ENCODE data around the gene LPIN3. TPM values are rescaled to one million over a fixed set of nuclear protein-coding genes. Genes with fewer than 3 reads are reported as not detected.
A peak's percentile ranks its signal among the peaks of the same experiment; 100 is the strongest.
"Not testable (repeated sequence)": the region's sequence is repeated elsewhere in the genome, so short reads cannot be mapped to it uniquely, and the experiment has no call there.

LPIN3 gene
- total and polyA plus RNA-seq, 12 donors: 1.8 to 49.7 (median 9.7) TPM

- H3K4me1 ChIP-seq (replicated peaks in 1 of 2): peaks cover 22 to 38% of the 10 kb centered on the region in 2 donors
- H3K4me3 ChIP-seq: no peak overlapping the region
- peak overlapping the region in 4 of 5 donors; percentile 7 to 80 (median 44) for H3K27ac ChIP-seq
- intact Hi-C loops (cut with DNase I): no loop called here
- peak in 2 of 7 donors; percentile 43 to 44 for DNase-seq
- no peaks in the 10 kb centered on the region for H3K9me3 ChIP-seq (replicated peaks in 1 of 3)
- H3K36me3 ChIP-seq (replicated peaks in 1 of 2): no peaks in the 10 kb centered on the region
- no peaks in the 10 kb centered on the region for H3K27me3 ChIP-seq
- TF ChIP-seq POLR2A (IDR thresholded peaks at IDR 0.05) (no peak), CTCF (IDR thresholded peaks at IDR 0.05) (no peak)
- WGBS, 4 donors: 20 to 37% (median 30%) methylated on average over 2 of the region's 2 CpGs
Measured at GRCh38 chr20:41309817-41310216, 30.8 kb upstream of the LPIN3 start.

GRCh38 chr20:41312009-41312408 lies 28.6 kb upstream of the LPIN3 start:
- 88 to 97% (median 94%) methylated on average over 6 of the region's 6 CpGs for WGBS, 4 donors
- H3K4me1 ChIP-seq (replicated peaks in 1 of 2): peaks cover 32 to 58% of the 10 kb centered on the region in 2 donors

GRCh38 chr20:41314386-41314785 lies 26.2 kb upstream of the LPIN3 start:
- no peak for DNase-seq
- intact Hi-C loops (cut with DNase I): no loop called here
- no peaks in the 10 kb centered on the region for H3K27me3 ChIP-seq
- no peaks in the 10 kb centered on the region for H3K9me3 ChIP-seq (replicated peaks in 1 of 3)
- TF ChIP-seq CTCF (IDR thresholded peaks at IDR 0.05) (no peak), POLR2A (IDR thresholded peaks at IDR 0.05) (no peak)
- no peaks in the 10 kb centered on the region for H3K36me3 ChIP-seq (replicated peaks in 1 of 2)
- peak overlapping the region in 3 of 5 donors; percentile 16 to 89 (median 85) for H3K27ac ChIP-seq
- H3K4me1 ChIP-seq (replicated peaks in 1 of 2): peaks cover 32 to 47% of the 10 kb centered on the region in 2 donors
- H3K4me3 ChIP-seq: peak overlapping the region in 1 of 4 donors; percentile 8
- 26 to 34% (median 28%) methylated on average over 2 of the region's 2 CpGs for WGBS, 4 donors

More at GRCh38 chr20:41312009-41312408, 28.6 kb upstream of the LPIN3 start:
- H3K27ac ChIP-seq; H3K9me3 ChIP-seq (replicated peaks in 1 of 3); DNase-seq; H3K4me3 ChIP-seq; H3K27me3 ChIP-seq; intact Hi-C loops (cut with DNase I); H3K36me3 ChIP-seq (replicated peaks in 1 of 2): not testable (repeated sequence)

GRCh38 chr20:41316051-41316450 lies 24.6 kb upstream of the LPIN3 start:
- Histone ChIP-seq H3K27me3 (no peaks in the 10 kb centered on the region), H3K9me3 (replicated peaks in 1 of 3) (no peaks in the 10 kb centered on the region), H3K27ac (peak overlapping the region in 4 of 5 donors; percentile 53 to 95 (median 87)), H3K4me1 (replicated peaks in 1 of 2) (peaks cover 22 to 37% of the 10 kb centered on the region in 2 donors), H3K36me3 (replicated peaks in 1 of 2) (no peaks in the 10 kb centered on the region), H3K4me3 (peak overlapping the region in 2 of 4 donors; percentile 79 to 93)
- no peak for TF ChIP-seq CTCF (IDR thresholded peaks at IDR 0.05)
- TF ChIP-seq POLR2A (IDR thresholded peaks at IDR 0.05): peak in 1 of 2 donors; percentile 6
- no peak for DNase-seq
- WGBS, 4 donors: 43 to 54% (median 51%) methylated on average over 6 of the region's 6 CpGs
- intact Hi-C loops (cut with DNase I): no loop called here
